HG03064 (cell line): ENCODE data around the gene VPS26A.
"Not testable (repeated sequence)": the region's sequence is repeated elsewhere in the genome, so short reads cannot be mapped to it uniquely, and the experiment has no call there.

Experiments
- ATAC-seq: cut with Tn5 transposase; IDR thresholded peaks from one replicate; pipeline ENCODE4 v1.9.1; 2021; ENCODE audit warnings: low read depth; ENCODE audit not compliant: unreplicated experiment

The VPS26A gene

GRCh38 chr10:69101451-69102095 lies 22.4 kb upstream of the VPS26A start:
- ATAC-seq = no peak

- ATAC-seq = no peak
These were observed 21.5 kb upstream of the VPS26A start for GRCh38 chr10:69102440-69102839.

GRCh38 chr10:69103784-69104183 lies 20.2 kb upstream of the VPS26A start:
- no peak for ATAC-seq

- no peak for ATAC-seq
These were observed 18.8 kb upstream of the VPS26A start for GRCh38 chr10:69104994-69105790.

- no peak for ATAC-seq
These were observed 16.8 kb upstream of the VPS26A start for GRCh38 chr10:69107176-69107490.

GRCh38 chr10:69107699-69108098 lies 16.3 kb upstream of the VPS26A start:
- no peak for ATAC-seq

GRCh38 chr10:69119896-69120295 lies 4.1 kb upstream of the VPS26A start:
- no peak for ATAC-seq

GRCh38 chr10:69123306-69123746 lies 652 bp upstream of the VPS26A start:
- peak; percentile 53 for ATAC-seq

GRCh38 chr10:69124563-69125268 lies 738 bp downstream of the VPS26A start:
- peak; percentile 27 for ATAC-seq

GRCh38 chr10:69125554-69125953 lies 1.6 kb downstream of the VPS26A start:
- ATAC-seq = no peak

GRCh38 chr10:69130251-69130650 lies 6.3 kb downstream of the VPS26A start:
- no peak for ATAC-seq

- no peak for ATAC-seq
These were observed 16.0 kb downstream of the VPS26A start for GRCh38 chr10:69139961-69140360.

GRCh38 chr10:69141304-69141703 lies 17.3 kb downstream of the VPS26A start:
- no peak for ATAC-seq

- not testable (repeated sequence) for ATAC-seq
These were observed 18.1 kb downstream of the VPS26A start for GRCh38 chr10:69142074-69142473.

- ATAC-seq = no peak
These were observed 19.0 kb downstream of the VPS26A start for GRCh38 chr10:69142983-69143382.

GRCh38 chr10:69145329-69145728 lies 21.4 kb downstream of the VPS26A start:
- no peak for ATAC-seq

GRCh38 chr10:69145864-69146263 lies 21.9 kb downstream of the VPS26A start:
- no peak for ATAC-seq

- no peak for ATAC-seq
These were observed 22.8 kb downstream of the VPS26A start for GRCh38 chr10:69146759-69147158.

- ATAC-seq = no peak
These were observed 28.0 kb downstream of the VPS26A start for GRCh38 chr10:69151984-69152383.

GRCh38 chr10:69153227-69153626 lies 29.2 kb downstream of the VPS26A start:
- ATAC-seq = no peak

- ATAC-seq = no peak
These were observed 36.8 kb downstream of the VPS26A start for GRCh38 chr10:69160809-69161241.

GRCh38 chr10:69168493-69168892 lies 44.5 kb downstream of the VPS26A start:
- ATAC-seq = no peak
